Measurements from ENCODE around the gene PTPRD. TPM values are rescaled to one million over a fixed set of nuclear protein-coding genes. Genes with fewer than 3 reads are reported as not detected.
A peak's percentile ranks its signal among the peaks of the same experiment; 100 is the strongest.

The PTPRD gene
- total and polyA plus RNA-seq, 2 experiments from 2014 or later: 11.5 to 58.0 TPM

- TF ChIP-seq ZNF462 (CRISPR knock-in tag; IDR thresholded peaks at IDR 0.05) (no peak), POLR2AphosphoS5 (IDR thresholded peaks at IDR 0.05; ENCODE audit: low read depth) (no peak), STAT1 (IDR thresholded peaks at IDR 0.05; ENCODE audit: unreplicated experiment) (no peak)
Observed at GRCh38 chr9:9973062-9973461, 639.7 kb downstream of the PTPRD start (continued).

GRCh38 chr9:9970514-9970913 is 642.3 kb downstream of the PTPRD start:
- H3K4me1 ChIP-seq (ENCODE audit: insufficient read depth): no peaks in the 10 kb centered on the region; the same call in 1 of the 2 replicates
- no peak for DNase-seq (ENCODE audit: low spot score)
- no peaks in the 10 kb centered on the region for H3F3A ChIP-seq (replicated peaks; ENCODE audit: low read depth)
- no peaks in the 10 kb centered on the region for H3K36me3 ChIP-seq (ENCODE audit: insufficient read depth)
- no peak overlapping the region for H3K4me3 ChIP-seq
- H3K4me1 Mint-ChIP-seq: peaks cover 6% of the 10 kb centered on the region
- H3K9me2 ChIP-seq (ENCODE audit: insufficient read depth): no peaks in the 10 kb centered on the region
- H3K4me3 Mint-ChIP-seq: no peak overlapping the region
- H3K4me2 ChIP-seq: no peak overlapping the region
- no peaks in the 10 kb centered on the region for H3K27me3 Mint-ChIP-seq (ENCODE audit: insufficient read depth, low read depth, poor library complexity)
- H3K27ac Mint-ChIP-seq: no peak overlapping the region
- H3K9me3 Mint-ChIP-seq: no peaks in the 10 kb centered on the region
- H3K36me3 Mint-ChIP-seq (ENCODE audit: low read depth): no peaks in the 10 kb centered on the region
- H3K27ac ChIP-seq (ENCODE audit: low read depth): peak overlapping the region; percentile 45; the same call in 1 of the 2 replicates
- no peaks in the 10 kb centered on the region for H4K20me1 ChIP-seq (replicated peaks; ENCODE audit: insufficient read depth)
- ATAC-seq: peak; percentile 60
- 0 out of 2 replicates have a peak overlapping the region, but pooled peaks have one; percentile 11 for H2AFZ ChIP-seq
- no peaks in the 10 kb centered on the region for H3K79me2 ChIP-seq (replicated peaks; ENCODE audit: insufficient read depth)
- no peaks in the 10 kb centered on the region for H3K27me3 ChIP-seq (ENCODE audit: insufficient read depth)
- TF ChIP-seq ZNF462 (CRISPR knock-in tag; IDR thresholded peaks at IDR 0.05) (no peak), REST (IDR thresholded peaks at IDR 0.05; ENCODE audit: unreplicated experiment) (no peak), ZNF331 (CRISPR knock-in tag; IDR thresholded peaks at IDR 0.05; ENCODE audit: low read depth) (no peak), STAT1 (IDR thresholded peaks at IDR 0.05; ENCODE audit: unreplicated experiment) (no peak), NANOG (IDR thresholded peaks at IDR 0.05; ENCODE audit: borderline replicate concordance) (no peak)
